Small intestine (tissue), 7 donors: ENCODE measurements around the gene CD180. TPM values are rescaled to one million over a fixed set of nuclear protein-coding genes. Genes with fewer than 3 reads are reported as not detected.

ENCODE experiments used
- DNase-seq, 2 donors: peaks; one replicate each; pipeline versions ENCODE4 v3.0.0 to v3.0.0-alpha.2; 2013
- FAIRE-seq: peaks from 2 replicates; lab custom pipeline; 2012; peaks lifted over from hg19 to GRCh38; lab: Jason Lieb, UNC
- H3K27ac ChIP-seq, 3 donors: one replicate each; pipeline ENCODE4 v1.5.1; 2013; ENCODE audit warnings: low read length in 2 of 3, mild to moderate bottlenecking in 2 of 3, control low read depth in 1 of 3, inconsistent platforms in 1 of 3, low read depth in 1 of 3, moderate library complexity in 1 of 3
- H3K27me3 ChIP-seq, 3 donors: one replicate each; pipeline ENCODE4 v1.6.1; 2013; ENCODE audit warnings: low read length in 3 of 3, inconsistent platforms in 1 of 3; ENCODE audit not compliant: control insufficient read depth in 3 of 3, insufficient read depth in 3 of 3
- H3K36me3 ChIP-seq, 3 donors: one replicate each; pipeline ENCODE4 v1.6.1; 2013; ENCODE audit warnings: low read length in 3 of 3, inconsistent platforms in 1 of 3, low read depth in 1 of 3, mild to moderate bottlenecking in 1 of 3, moderate library complexity in 1 of 3; ENCODE audit not compliant: control insufficient read depth in 3 of 3, insufficient read depth in 2 of 3
- H3K4me1 ChIP-seq, 3 donors: one replicate each; pipeline ENCODE4 v1.6.1; 2013; ENCODE audit warnings: low read length in 2 of 3, inconsistent platforms in 1 of 3, low read depth in 1 of 3, mild to moderate bottlenecking in 1 of 3, moderate library complexity in 1 of 3; ENCODE audit not compliant: control insufficient read depth in 3 of 3, insufficient read depth in 2 of 3
- H3K4me3 ChIP-seq, 3 donors: one replicate each; pipeline ENCODE4 v1.5.1; 2013; ENCODE audit warnings: low read length in 3 of 3, control low read depth in 1 of 3, inconsistent platforms in 1 of 3, low read depth in 1 of 3, mild to moderate bottlenecking in 1 of 3, moderate library complexity in 1 of 3
- H3K9me3 ChIP-seq, 2 donors: one replicate each; pipeline ENCODE4 v1.6.1; 2013; ENCODE audit warnings: low read depth in 1 of 2, low read length in 1 of 2; ENCODE audit not compliant: control insufficient read depth in 2 of 2, insufficient read depth in 1 of 2
- WGBS, 3 donors: extraction: QIAGEN DNeasy Blood & Tissue Kit; methylation state at CpG; one replicate each; pipeline ENCODE4 v1.1.7; 2013; 5-methylcytosine and 5-hydroxymethylcytosine counted together
- polyA plus RNA-seq, 4 donors: library from polyadenylated mRNA; stranded (reverse) in 3 of 4; unstranded in 1 of 4; fragments of 200-250 nt in 3 of 4; fragments of 120-200 nt in 1 of 4; gene quantifications; one replicate each; pipeline versions ENCODE4 v1.2.1 to v1.2.3, GENCODE V29; 2013
- donor health status: healthy with polysubstance abuse.
- donor health status: control.
- donor health status: control.
- donor health status: Bipolar disorder and iron deficiency.
- donor health status: healthy.

CD180 gene
- polyA plus RNA-seq, 4 donors: 0.54 to 0.92 (median 0.55) TPM; not detected in 1

DNA sequence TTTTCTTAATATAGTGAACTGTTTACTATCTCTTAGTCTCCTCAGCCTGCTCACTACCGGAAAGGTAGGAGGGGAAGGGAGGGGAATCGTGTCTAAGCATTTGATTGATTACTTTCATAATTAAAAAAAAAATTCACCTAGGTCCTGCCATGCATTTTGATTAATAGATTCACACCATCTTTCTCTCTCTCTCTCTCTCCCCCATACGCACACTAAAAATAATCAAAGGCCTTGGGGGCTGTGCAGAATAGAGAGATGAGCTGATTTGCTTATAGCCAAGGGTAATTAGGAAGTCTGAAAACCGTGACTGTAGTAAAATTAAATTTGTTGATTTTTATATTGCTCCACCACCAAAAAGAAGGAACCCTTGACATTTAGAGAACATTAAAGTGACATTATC lies 49.6 kb downstream of the CD180 start:
- H3K36me3 ChIP-seq: peaks cover 3 to 31% (median 9%) of the 10 kb centered on the region in 3 donors
- H3K4me1 ChIP-seq: peaks cover 0 to 32% (median 3%) of the 10 kb centered on the region in 3 donors
- H3K27me3 ChIP-seq: no peaks in the 10 kb centered on the region
- no peak for FAIRE-seq
- no peak overlapping the region for H3K4me3 ChIP-seq
- WGBS, 3 donors: 74 to 78% (median 75%) methylated on average over 4 of the region's 4 CpGs
- no peak overlapping the region for H3K27ac ChIP-seq
- no peak for DNase-seq
- H3K9me3 ChIP-seq: peaks cover 0 to 3% of the 10 kb centered on the region in 2 donors

DNA sequence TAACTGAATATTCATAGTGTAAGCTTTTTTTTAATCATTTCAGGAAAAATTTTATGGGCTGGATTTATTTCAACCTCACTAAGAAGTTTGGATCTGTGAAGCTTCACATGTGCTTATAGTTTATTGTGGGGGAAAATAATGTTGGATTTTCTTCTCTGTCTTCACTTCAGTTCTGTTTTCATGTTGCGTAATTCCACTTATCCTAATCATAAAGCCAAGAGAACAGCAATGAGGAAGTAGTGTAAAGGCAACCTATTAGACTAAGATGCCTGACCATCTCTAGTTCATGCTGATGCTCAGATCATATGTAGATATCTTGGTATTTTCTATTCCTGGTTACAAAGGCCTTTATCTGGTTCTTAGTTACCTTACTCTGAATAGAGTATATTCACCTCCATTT lies 50.0 kb downstream of the CD180 start:
- peaks cover 0 to 32% (median 3%) of the 10 kb centered on the region in 3 donors for H3K4me1 ChIP-seq
- no peak for FAIRE-seq
- DNase-seq: peak; percentile 46 to 52
- H3K27me3 ChIP-seq: no peaks in the 10 kb centered on the region
- no peak overlapping the region for H3K27ac ChIP-seq
- peaks cover 0 to 3% of the 10 kb centered on the region in 2 donors for H3K9me3 ChIP-seq
- H3K36me3 ChIP-seq: peaks cover 3 to 28% (median 9%) of the 10 kb centered on the region in 3 donors
- 21 to 67% (median 59%) methylated on average over 1 of the region's 1 CpG for WGBS, 3 donors
- H3K4me3 ChIP-seq: no peak overlapping the region

GRCh38 chr5:67144183-67144639 lies 52.4 kb downstream of the CD180 start:
- Histone ChIP-seq H3K4me3 (no peak overlapping the region), H3K4me1 (peaks cover 0 to 32% (median 3%) of the 10 kb centered on the region in 3 donors), H3K27ac (peak overlapping the region in 1 of 3 donors; percentile 54), H3K36me3 (peaks cover 3 to 16% (median 5%) of the 10 kb centered on the region in 3 donors), H3K9me3 (no peaks in the 10 kb centered on the region), H3K27me3 (no peaks in the 10 kb centered on the region)
- 4 to 66% (median 38%) methylated on average over 2 of the region's 2 CpGs for WGBS, 3 donors
- peak; percentile 80 for DNase-seq
- FAIRE-seq: no peak

DNA sequence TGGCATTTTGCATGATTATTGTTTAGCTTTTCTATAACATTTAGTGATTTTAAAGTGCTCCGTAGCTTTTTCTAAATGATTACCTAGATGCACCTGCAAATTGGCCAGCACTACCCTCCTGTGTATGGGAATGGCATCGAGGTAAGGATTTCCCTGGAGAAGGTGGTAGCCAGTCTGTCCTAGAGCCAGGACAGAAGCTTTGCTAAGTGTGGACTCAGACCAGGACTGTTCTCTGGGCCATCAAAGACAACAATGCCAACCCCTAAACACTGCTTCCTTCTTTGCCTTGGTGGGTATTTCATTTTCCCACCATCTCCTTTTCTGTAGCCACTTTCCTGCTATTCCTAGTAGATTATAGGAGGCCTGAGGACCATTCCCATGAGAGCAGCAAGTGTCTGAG lies 53.0 kb downstream of the CD180 start:
- Histone ChIP-seq H3K27me3 (no peaks in the 10 kb centered on the region), H3K4me3 (no peak overlapping the region), H3K4me1 (peaks cover 0 to 32% (median 3%) of the 10 kb centered on the region in 3 donors), H3K36me3 (peaks cover 3 to 16% (median 5%) of the 10 kb centered on the region in 3 donors), H3K27ac (peak overlapping the region in 1 of 3 donors; percentile 49), H3K9me3 (no peaks in the 10 kb centered on the region)
- DNase-seq (no peak), FAIRE-seq (no peak)
- WGBS, 3 donors: 88 to 94% (median 89%) methylated on average over 2 of the region's 2 CpGs

GRCh38 chr5:67142816-67143215 lies 53.8 kb downstream of the CD180 start:
- 84 to 85% (median 84%) methylated on average over 8 of the region's 8 CpGs for WGBS, 3 donors
- no peak for FAIRE-seq
- peaks cover 0 to 32% (median 3%) of the 10 kb centered on the region in 3 donors for H3K4me1 ChIP-seq
- no peak overlapping the region for H3K4me3 ChIP-seq
- no peak for DNase-seq
- H3K36me3 ChIP-seq: peaks cover 3 to 16% (median 8%) of the 10 kb centered on the region in 3 donors
- H3K27me3 ChIP-seq: no peaks in the 10 kb centered on the region
- H3K27ac ChIP-seq: no peak overlapping the region
- no peaks in the 10 kb centered on the region for H3K9me3 ChIP-seq

- no peak overlapping the region for H3K4me3 ChIP-seq
- FAIRE-seq: no peak
- peaks cover 3 to 16% (median 8%) of the 10 kb centered on the region in 3 donors for H3K36me3 ChIP-seq
- H3K4me1 ChIP-seq: peaks cover 0 to 30% (median 3%) of the 10 kb centered on the region in 3 donors
- no peaks in the 10 kb centered on the region for H3K27me3 ChIP-seq
- no peak for DNase-seq
- H3K9me3 ChIP-seq: no peaks in the 10 kb centered on the region
- no peak overlapping the region for H3K27ac ChIP-seq
Measured at GRCh38 chr5:67141644-67142043, 55.0 kb downstream of the CD180 start.

DNA sequence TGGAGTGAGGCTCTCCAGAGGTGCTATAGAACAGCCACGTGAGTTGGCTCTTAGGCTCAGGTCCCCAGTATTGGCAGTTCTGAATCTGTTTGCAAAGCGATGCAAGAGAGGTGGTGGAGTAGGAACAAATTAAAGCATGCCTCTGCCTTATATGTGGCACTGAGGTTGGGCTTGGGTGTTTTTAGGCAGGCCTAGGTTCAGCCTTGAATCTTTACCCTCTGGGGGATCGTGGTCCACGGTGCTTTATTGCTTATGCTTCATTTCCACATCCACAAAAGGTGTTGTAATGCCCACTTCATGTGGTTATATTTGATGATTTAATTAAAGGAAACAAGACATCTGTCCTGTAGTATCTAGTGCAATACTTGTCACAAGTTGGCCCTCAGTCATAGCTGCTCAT lies 56.2 kb downstream of the CD180 start:
- no peak for DNase-seq
- Histone ChIP-seq H3K4me3 (no peak overlapping the region), H3K9me3 (no peaks in the 10 kb centered on the region), H3K36me3 (peaks cover 3 to 18% (median 7%) of the 10 kb centered on the region in 3 donors), H3K4me1 (peaks cover 0 to 30% (median 3%) of the 10 kb centered on the region in 3 donors), H3K27ac (no peak overlapping the region), H3K27me3 (no peaks in the 10 kb centered on the region)
- WGBS, 3 donors: 84 to 91% (median 88%) methylated on average over 4 of the region's 4 CpGs
- FAIRE-seq: no peak

DNA sequence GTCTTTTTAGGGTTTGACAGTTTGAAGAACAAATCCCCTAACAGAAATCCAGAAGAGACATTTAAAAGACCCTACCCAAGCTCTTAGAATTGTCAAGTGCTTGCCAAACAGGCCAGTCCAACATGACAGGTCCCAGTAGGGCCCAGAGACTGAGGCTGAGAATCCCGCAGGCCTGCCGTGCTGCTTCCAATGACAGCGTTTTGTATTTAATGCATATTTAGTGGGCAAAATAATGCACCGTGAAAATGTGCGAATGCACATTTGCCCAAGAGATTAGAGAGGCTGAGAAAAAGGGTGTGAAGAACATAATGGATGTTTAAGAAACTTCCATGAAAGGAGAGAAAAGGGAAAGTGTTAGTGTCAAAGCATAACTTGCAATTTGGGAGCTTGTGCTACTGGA lies 57.6 kb downstream of the CD180 start:
- H3K27me3 ChIP-seq: no peaks in the 10 kb centered on the region
- no peak overlapping the region for H3K27ac ChIP-seq
- DNase-seq (no peak), FAIRE-seq (no peak)
- H3K4me3 ChIP-seq: no peak overlapping the region
- H3K36me3 ChIP-seq: peaks cover 3 to 14% (median 7%) of the 10 kb centered on the region in 3 donors
- H3K9me3 ChIP-seq: no peaks in the 10 kb centered on the region
- peaks cover 0 to 23% (median 3%) of the 10 kb centered on the region in 3 donors for H3K4me1 ChIP-seq
- 91 to 98% (median 96%) methylated on average over 5 of the region's 5 CpGs for WGBS, 3 donors
